T-cell (primary cell): Measurements from ENCODE around the gene KCNK16. TPM values are rescaled to one million over a fixed set of nuclear protein-coding genes. Genes with fewer than 3 reads are reported as not detected.

Experiments used
- ATAC-seq, 4 experiments: fragments of 200-7000 bp in 3 of 4; fragments of 150-1000 bp in 1 of 4; cut with Tn5 transposase; replicated peaks in 1 of 4; 1 replicate in 3 of 4; 2 replicates in 1 of 4; pipeline ENCODE4 v1.10.0; 2021; ENCODE audit warnings: moderate library complexity in 3 of 4, mild to moderate bottlenecking in 2 of 4, moderate number of reproducible peaks in 1 of 4
- CTCF ChIA-PET, 2 donors: fragments of 300-600 bp; sonication (Branson Sonifier 250); formaldehyde crosslinking; loops; one replicate each; lab custom pipeline; 2022; ENCODE audit warnings: antibody characterized with exemption in 2 of 2; lab: Charles Lee
- POLR2A ChIA-PET, 2 donors: fragments of 300-600 bp; sonication (Branson Sonifier 250); formaldehyde crosslinking; loops; one replicate each; lab custom pipeline; 2022; ENCODE audit warnings: antibody characterized with exemption in 2 of 2; lab: Charles Lee
- DNase-seq, 35 experiments: peaks; one replicate each; pipeline versions ENCODE4 v3.0.0 to v3.0.0-alpha.2; 2013 to 2023
- H3K27ac ChIP-seq: one replicate; pipeline ENCODE4 v1.5.1; 2013; ENCODE audit warnings: low read length
- H3K27me3 ChIP-seq, 2 experiments: replicated peaks in 1 of 2; 1 replicate in 1 of 2; 2 replicates in 1 of 2; pipeline versions ENCODE4 v1.6.1 to v1.7.0; 2013; ENCODE audit warnings: low read length in 1 of 2, mixed read lengths in 1 of 2; ENCODE audit not compliant: control insufficient read depth in 2 of 2, insufficient read depth in 2 of 2; ENCODE audit errors: extremely low read depth in 1 of 2
- H3K36me3 ChIP-seq, 2 donors: 1 replicate in 1 of 2; 2 replicates in 1 of 2; pipeline versions ENCODE4 v1.6.1 to v1.7.0; 2013; ENCODE audit warnings: low read length in 1 of 2; ENCODE audit not compliant: control insufficient read depth in 2 of 2, insufficient read depth in 1 of 2; ENCODE audit errors: extremely low read depth in 1 of 2
- H3K4me1 ChIP-seq, 2 experiments: 1 replicate in 1 of 2; 2 replicates in 1 of 2; pipeline versions ENCODE4 v1.6.1 to v1.7.0; 2013; ENCODE audit warnings: low read length in 2 of 2, mixed read lengths in 1 of 2; ENCODE audit not compliant: insufficient read depth in 2 of 2, control insufficient read depth in 1 of 2; ENCODE audit errors: extremely low read depth in 1 of 2
- H3K4me3 ChIP-seq, 2 donors: 1 replicate in 1 of 2; 2 replicates in 1 of 2; pipeline versions ENCODE4 v1.5.1 to v1.7.0; 2013; ENCODE audit warnings: mild to moderate bottlenecking in 2 of 2, low read length in 1 of 2, moderate library complexity in 1 of 2; ENCODE audit not compliant: control insufficient read depth in 1 of 2; ENCODE audit errors: extremely low read depth in 1 of 2
- H3K9me3 ChIP-seq: 2 replicates; pipeline ENCODE4 v1.7.0; 2013
- H3K27ac Mint-ChIP-seq, 2 donors: one replicate each; pipeline ENCODE4 v1.8.0; 2020 to 2021; ENCODE audit warnings: mild to moderate bottlenecking in 2 of 2, mixed read lengths in 2 of 2
- H3K27me3 Mint-ChIP-seq, 2 donors: one replicate each; pipeline ENCODE4 v1.8.0; 2021 to 2022; ENCODE audit warnings: mixed read lengths in 2 of 2
- H3K36me3 Mint-ChIP-seq: one replicate; pipeline ENCODE4 v1.8.0; 2021; ENCODE audit warnings: mixed read lengths
- H3K4me1 Mint-ChIP-seq, 3 donors: one replicate each; pipeline ENCODE4 v1.8.0; 2020 to 2022; ENCODE audit warnings: mixed read lengths in 3 of 3, mild to moderate bottlenecking in 1 of 3
- H3K4me3 Mint-ChIP-seq, 3 donors: one replicate each; pipeline ENCODE4 v1.8.0; 2020 to 2022; ENCODE audit warnings: mild to moderate bottlenecking in 3 of 3, mixed read lengths in 3 of 3, moderate library complexity in 3 of 3
- H3K9me3 Mint-ChIP-seq, 3 donors: one replicate each; pipeline ENCODE4 v1.8.0; 2020 to 2022; ENCODE audit warnings: mixed read lengths in 3 of 3
- WGBS: methylation state at CpG from one replicate; pipeline ENCODE4 v1.1.5; 2013; ENCODE audit warnings: missing lambda C conversion rate; ENCODE audit not compliant: insufficient coverage; 5-methylcytosine and 5-hydroxymethylcytosine counted together
- total RNA-seq, 35 experiments: library from RNA in 6 of 35; stranded (reverse) in 6 of 35; fragments of 120-200 nt in 1 of 35; gene quantifications; one replicate each; pipeline versions ENCODE4 v1.2.1 to v1.2.4 and lab custom pipeline; 2013 to 2026

The KCNK16 gene
- total RNA-seq, 5 donors from 2014 or later (not counting 1 experiment from before 2014, with no cell fraction given) = not detected

- ChIA-PET POLR2A (no interaction called here), CTCF (interaction anchor here in 1 of 2 donors (0.7 kb wide), 1 partner anchor 179 kb away, joined by 3 read pairs; no protein-coding TSS in a partner anchor)
- Mint-ChIP-seq H3K27ac (no peak overlapping the region), H3K36me3 (no peaks in the 10 kb centered on the region), H3K9me3 (no peaks in the 10 kb centered on the region), H3K4me3 (no peak overlapping the region), H3K27me3 (peaks cover 0 to 2% of the 10 kb centered on the region in 2 donors), H3K4me1 (no peaks in the 10 kb centered on the region)
- Histone ChIP-seq H3K9me3 (no peaks in the 10 kb centered on the region), H3K4me1 (no peaks in the 10 kb centered on the region), H3K27ac (no peak overlapping the region), H3K36me3 (no peaks in the 10 kb centered on the region), H3K27me3 (peaks cover 0 to 2% of the 10 kb centered on the region in 2 experiments), H3K4me3 (no peak overlapping the region)
- ATAC-seq = no peak
- no peak for DNase-seq
- WGBS = 73% methylated on average over 6 of the region's 6 CpGs
Measured at GRCh38 chr6:39273406-39273821, 49.1 kb downstream of the KCNK16 start.

- Mint-ChIP-seq H3K4me1 (no peaks in the 10 kb centered on the region), H3K9me3 (no peaks in the 10 kb centered on the region), H3K27me3 (peaks cover 0 to 2% of the 10 kb centered on the region in 2 donors), H3K4me3 (no peak overlapping the region), H3K27ac (no peak overlapping the region), H3K36me3 (no peaks in the 10 kb centered on the region)
- POLR2A ChIA-PET = no interaction called here
- Histone ChIP-seq H3K4me3 (no peak overlapping the region), H3K36me3 (no peaks in the 10 kb centered on the region), H3K27ac (no peak overlapping the region), H3K4me1 (no peaks in the 10 kb centered on the region), H3K27me3 (no peaks in the 10 kb centered on the region), H3K9me3 (no peaks in the 10 kb centered on the region)
- WGBS = no CpG with 5 or more reads among the region's 1 CpG
- CTCF ChIA-PET = no interaction called here
- ATAC-seq = no peak
- no peak for DNase-seq
Measured at GRCh38 chr6:39269961-39270360, 52.5 kb downstream of the KCNK16 start.

- Mint-ChIP-seq H3K27me3 (peaks cover 0 to 1% of the 10 kb centered on the region in 2 donors), H3K9me3 (no peaks in the 10 kb centered on the region), H3K27ac (no peak overlapping the region), H3K36me3 (no peaks in the 10 kb centered on the region), H3K4me3 (no peak overlapping the region), H3K4me1 (no peaks in the 10 kb centered on the region)
- WGBS = no CpG with 5 or more reads among the region's 3 CpGs
- Histone ChIP-seq H3K27ac (no peak overlapping the region), H3K36me3 (no peaks in the 10 kb centered on the region), H3K4me3 (no peak overlapping the region), H3K9me3 (no peaks in the 10 kb centered on the region), H3K27me3 (no peaks in the 10 kb centered on the region), H3K4me1 (no peaks in the 10 kb centered on the region)
- DNase-seq = no peak
- ChIA-PET POLR2A (no interaction called here), CTCF (no interaction called here)
- ATAC-seq = no peak
Measured at GRCh38 chr6:39268721-39269120, 53.8 kb downstream of the KCNK16 start.

GRCh38 chr6:39268171-39268570, 54.3 kb downstream of the KCNK16 start:
- H3K9me3 Mint-ChIP-seq = no peaks in the 10 kb centered on the region
- H3K9me3 ChIP-seq = no peaks in the 10 kb centered on the region
- H3K27ac Mint-ChIP-seq = no peak overlapping the region
- no peak overlapping the region for H3K4me3 Mint-ChIP-seq
- ChIA-PET POLR2A (no interaction called here), CTCF (no interaction called here)
- no peaks in the 10 kb centered on the region for H3K4me1 Mint-ChIP-seq
- no peaks in the 10 kb centered on the region for H3K27me3 Mint-ChIP-seq
- H3K36me3 Mint-ChIP-seq = no peaks in the 10 kb centered on the region
- no peaks in the 10 kb centered on the region for H3K27me3 ChIP-seq
- no peak for ATAC-seq
- no peaks in the 10 kb centered on the region for H3K4me1 ChIP-seq
- 40% methylated on average over 1 of the region's 7 CpGs for WGBS
- no peak overlapping the region for H3K4me3 ChIP-seq
- DNase-seq = no peak
- H3K27ac ChIP-seq = no peak overlapping the region
- H3K36me3 ChIP-seq = no peaks in the 10 kb centered on the region

GRCh38 chr6:39266782-39267355, 55.6 kb downstream of the KCNK16 start:
- no peak overlapping the region for H3K4me3 ChIP-seq
- CTCF ChIA-PET = no interaction called here
- no peak for DNase-seq
- peaks cover 0 to 5% of the 10 kb centered on the region in 2 experiments for H3K27me3 ChIP-seq
- no peak overlapping the region for H3K4me3 Mint-ChIP-seq
- 83% methylated on average over 1 of the region's 5 CpGs for WGBS
- no peak overlapping the region for H3K27ac ChIP-seq
- no peaks in the 10 kb centered on the region for H3K36me3 Mint-ChIP-seq
- H3K4me1 ChIP-seq = no peaks in the 10 kb centered on the region
- no peak for ATAC-seq
- no peaks in the 10 kb centered on the region for H3K9me3 ChIP-seq
- POLR2A ChIA-PET = no interaction called here
- no peak overlapping the region for H3K27ac Mint-ChIP-seq
- H3K36me3 ChIP-seq = no peaks in the 10 kb centered on the region
- no peaks in the 10 kb centered on the region for H3K9me3 Mint-ChIP-seq
- no peaks in the 10 kb centered on the region for H3K4me1 Mint-ChIP-seq
- peaks cover 1 to 4% of the 10 kb centered on the region in 2 donors for H3K27me3 Mint-ChIP-seq

GRCh38 chr6:39266375-39266774, 56.1 kb downstream of the KCNK16 start:
- CTCF ChIA-PET = no interaction called here

More at GRCh38 chr6:39266375-39266774, 56.1 kb downstream of the KCNK16 start:
- Mint-ChIP-seq H3K4me3 (no peak overlapping the region), H3K4me1 (no peaks in the 10 kb centered on the region), H3K27me3 (peaks cover 5 to 6% of the 10 kb centered on the region in 2 donors), H3K27ac (no peak overlapping the region), H3K9me3 (no peaks in the 10 kb centered on the region), H3K36me3 (no peaks in the 10 kb centered on the region)
- no peaks in the 10 kb centered on the region for H3K9me3 ChIP-seq
- no peak for ATAC-seq
- DNase-seq = no peak
- H3K4me1 ChIP-seq = no peaks in the 10 kb centered on the region
- POLR2A ChIA-PET = no interaction called here
- no peak overlapping the region for H3K4me3 ChIP-seq
- no peak overlapping the region for H3K27ac ChIP-seq
- no peaks in the 10 kb centered on the region for H3K36me3 ChIP-seq
- no CpG with 5 or more reads among the region's 2 CpGs for WGBS
- H3K27me3 ChIP-seq = peaks cover 0 to 10% of the 10 kb centered on the region in 2 experiments
